GM19395 (cell line): ENCODE results near the gene MMP15.
"Not testable (repeated sequence)": the region's sequence is repeated elsewhere in the genome, so short reads cannot be mapped to it uniquely, and the experiment has no call there.

Source experiments
- ATAC-seq: cut with Tn5 transposase; IDR thresholded peaks from one replicate; pipeline ENCODE4 v1.9.1; 2021; ENCODE audit warnings: mild to moderate bottlenecking, moderate library complexity; ENCODE audit not compliant: unreplicated experiment

Gene MMP15

DNA sequence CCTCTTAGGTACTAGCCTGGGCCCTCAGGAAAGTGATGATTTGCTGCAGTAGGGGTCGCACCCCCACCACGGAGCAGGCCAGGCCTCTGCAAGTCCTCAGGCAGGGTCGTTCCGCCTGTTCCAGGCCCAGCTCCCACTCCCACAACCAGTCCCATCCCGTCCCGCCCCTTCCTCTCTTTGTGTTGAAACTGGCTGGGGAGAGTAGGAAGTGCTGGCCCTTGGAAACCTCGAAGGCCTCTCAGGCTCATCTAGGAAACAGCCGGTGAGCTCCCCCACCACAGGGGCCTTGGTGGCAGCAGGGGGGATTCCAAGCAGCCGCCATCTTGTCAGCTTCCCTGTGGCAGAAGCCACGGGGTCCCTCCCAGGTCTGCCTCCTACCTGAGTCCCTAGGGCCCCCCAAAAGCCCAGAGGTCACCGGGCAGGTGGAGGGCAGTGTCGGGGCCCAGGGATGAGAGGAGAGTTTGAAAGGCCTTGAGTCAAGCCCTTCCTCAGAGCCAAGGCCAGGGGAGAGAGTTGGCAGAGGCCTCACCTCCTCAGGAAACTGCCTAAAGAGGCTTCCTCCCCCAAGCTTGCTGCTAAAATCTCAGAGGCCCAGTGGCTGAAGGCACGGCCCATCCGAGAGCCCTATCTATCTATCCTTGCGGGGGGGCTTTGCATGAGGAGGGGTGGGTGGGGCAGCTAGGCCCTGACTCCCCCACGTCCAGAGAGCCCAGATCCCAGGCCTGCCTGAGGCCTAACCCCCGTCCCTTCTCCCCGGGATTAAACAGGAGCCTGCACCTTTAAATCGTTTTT, 22.2 kb downstream of the MMP15 start:
- no peak for ATAC-seq

DNA sequence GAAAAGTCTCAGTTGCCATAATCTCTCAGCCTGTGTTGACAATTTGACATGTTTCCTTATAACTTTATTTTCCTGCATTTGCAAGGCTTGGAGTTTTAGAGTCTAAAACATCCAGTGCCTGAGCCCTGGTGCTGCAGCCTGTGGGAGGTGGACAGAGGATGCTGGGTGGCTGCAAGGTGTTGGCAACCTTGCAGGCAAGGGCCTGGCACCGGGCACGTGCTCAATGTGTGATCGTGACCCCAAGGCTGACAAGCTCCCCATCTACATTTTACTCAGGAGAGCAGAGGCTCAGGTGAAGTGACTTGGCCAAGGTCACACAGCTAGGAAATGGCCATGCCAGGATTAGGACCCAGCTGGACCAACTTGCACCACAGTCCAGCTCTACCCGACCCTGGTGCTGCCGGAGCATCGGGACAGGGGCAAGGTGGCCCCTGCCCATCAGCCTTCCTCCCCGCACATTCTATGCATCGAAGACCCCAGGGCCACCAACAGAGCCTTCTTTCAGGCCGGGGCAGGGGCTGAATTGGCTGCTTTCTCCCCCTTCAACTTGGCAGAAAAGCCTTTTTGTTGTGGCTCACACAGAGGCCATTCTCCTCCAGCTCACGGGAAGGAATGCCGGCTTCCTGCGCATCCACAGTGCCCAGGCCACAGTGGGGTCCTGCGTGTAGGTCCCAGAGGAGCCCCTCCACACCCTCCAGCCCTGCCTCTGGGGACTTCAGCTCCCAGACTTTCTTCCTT, 23.1 kb downstream of the MMP15 start:
- ATAC-seq = no peak

DNA sequence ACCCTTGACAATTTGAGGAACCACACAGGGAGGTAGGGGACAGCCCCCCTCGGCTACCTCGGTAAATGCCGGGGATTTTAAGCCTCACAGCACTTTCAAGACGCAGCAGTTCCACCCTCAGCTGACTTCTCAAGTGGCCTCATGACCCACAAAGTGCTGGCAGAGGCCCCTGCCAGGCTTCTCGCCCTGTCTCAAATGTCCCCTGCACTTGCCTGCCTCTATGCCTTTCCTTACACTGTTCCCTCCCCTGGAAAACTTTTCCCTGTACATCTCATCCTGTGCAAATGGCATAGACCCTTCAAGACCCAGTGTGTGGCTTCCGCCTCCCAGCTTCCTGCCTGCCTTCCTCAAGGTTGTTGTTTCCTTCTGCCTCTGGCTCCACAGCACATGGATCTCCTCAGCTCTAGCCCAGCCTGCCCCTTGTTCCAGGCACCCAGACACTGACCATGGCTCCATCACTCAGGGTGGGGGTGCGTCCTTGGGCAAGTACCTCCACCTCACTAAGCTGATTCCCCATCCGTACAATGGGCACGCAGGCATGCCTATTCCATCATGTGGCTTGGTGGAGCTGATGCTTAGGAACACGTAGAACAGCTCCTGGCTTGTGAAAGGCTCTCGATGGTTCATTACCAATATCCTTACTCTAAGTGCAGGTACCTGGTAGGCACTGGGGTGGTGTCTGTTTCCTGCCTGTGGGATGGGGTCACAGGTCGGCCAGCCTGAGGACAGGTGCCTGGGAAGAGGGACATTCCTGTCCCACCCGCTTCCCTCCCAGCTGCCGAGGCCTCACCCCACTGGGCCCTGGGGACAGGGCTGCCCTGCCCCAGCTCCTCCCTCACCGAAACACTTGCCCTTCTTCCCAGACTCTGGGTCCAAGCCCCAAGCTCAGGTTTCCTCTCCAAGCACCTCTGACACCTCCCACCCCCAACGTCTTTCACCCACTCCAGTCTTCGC, 24.0 kb downstream of the MMP15 start:
- ATAC-seq = no peak

DNA sequence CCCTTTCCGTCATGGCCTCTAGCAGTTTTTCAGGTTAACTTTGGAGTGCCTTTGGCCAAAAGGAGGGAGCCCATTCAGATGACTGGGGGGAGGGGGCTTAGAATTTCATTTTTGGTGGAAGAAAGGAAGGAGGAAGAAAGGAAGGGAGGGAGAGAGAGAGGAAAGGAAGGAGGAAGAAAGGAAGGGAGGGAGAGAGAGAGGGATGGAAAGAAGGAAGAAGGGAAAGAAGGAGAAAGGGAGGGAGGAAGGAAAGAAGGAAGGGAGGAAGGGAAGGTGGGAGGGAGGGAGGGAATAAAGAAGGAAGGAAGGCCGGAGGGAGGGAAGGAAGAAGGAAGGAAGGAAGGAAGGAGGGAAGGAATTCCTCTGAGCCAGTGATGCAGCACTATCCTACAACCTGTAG, 25.7 kb downstream of the MMP15 start:
- no peak for ATAC-seq

DNA sequence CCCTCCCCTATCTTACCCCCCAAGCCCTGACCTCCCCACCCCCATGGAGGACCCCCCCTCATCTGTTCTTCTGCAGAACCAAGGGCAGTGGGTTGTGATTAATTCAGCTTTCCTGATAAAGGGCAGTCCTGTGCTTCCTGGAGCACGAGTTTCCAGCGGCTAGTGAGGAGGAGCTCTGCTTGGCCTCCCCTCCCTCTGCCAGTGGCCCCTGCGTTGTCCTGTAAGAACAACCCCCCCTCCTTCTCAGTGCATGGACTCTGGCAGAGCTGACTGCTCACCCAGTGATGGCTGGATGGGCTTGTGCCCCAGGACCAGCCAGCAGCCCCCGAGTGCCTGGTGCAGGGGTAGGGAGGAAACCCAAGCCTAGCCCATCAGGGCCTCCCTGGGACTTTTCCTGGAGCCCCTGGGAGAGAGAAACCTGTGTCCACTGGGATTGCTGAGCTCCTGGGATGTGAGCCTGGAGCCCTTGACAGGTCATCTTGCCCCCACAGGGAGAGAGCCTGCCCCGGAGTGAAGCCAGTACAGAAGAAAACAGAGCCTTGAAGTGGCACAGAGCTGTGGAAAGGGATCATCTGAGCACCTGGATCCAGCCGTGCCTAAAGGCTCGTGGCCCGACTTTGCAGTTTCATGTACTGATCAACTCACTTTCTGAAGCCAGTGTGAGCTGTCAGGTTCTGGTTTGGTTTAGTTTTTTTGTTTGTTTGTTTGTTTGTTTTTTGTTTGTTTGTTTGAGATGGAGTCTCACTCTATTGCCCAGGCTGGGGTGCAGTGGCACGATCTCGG, 26.5 kb downstream of the MMP15 start:
- no peak for ATAC-seq

DNA sequence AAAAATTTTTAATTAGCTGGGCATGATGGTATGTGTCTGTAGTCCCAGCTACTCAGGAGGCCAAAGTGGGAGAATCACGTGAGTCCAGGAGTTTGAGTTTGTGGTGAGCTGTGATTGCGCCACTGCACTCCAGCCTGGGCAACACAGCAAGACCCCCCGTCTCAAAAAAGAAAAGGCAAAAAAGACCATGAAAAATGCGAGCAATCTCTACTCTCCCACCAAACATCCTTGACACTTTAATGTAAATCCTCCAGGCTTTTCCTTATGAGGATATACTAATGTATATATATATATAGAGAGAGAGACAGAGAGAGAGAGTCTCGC, 28.1 kb downstream of the MMP15 start:
- no peak for ATAC-seq

DNA sequence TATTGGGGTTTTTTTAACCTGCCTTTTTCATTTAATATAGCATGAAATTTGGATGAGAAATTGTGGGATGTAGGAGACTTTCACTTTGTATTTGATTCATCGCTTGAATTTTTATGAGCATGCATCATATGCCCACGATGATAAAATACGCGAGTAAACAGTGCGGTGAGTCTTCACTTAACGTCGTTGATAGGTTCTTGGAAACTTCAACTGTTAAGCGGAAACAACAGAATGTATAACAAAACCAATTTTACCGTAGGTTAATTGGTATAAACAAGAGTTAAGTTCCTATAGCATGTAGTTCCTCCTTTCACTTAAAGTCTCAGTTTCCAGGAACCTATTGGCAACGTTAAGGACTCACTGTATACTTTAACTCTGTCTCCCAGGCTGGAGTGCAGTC, 28.7 kb downstream of the MMP15 start:
- ATAC-seq = no peak

DNA sequence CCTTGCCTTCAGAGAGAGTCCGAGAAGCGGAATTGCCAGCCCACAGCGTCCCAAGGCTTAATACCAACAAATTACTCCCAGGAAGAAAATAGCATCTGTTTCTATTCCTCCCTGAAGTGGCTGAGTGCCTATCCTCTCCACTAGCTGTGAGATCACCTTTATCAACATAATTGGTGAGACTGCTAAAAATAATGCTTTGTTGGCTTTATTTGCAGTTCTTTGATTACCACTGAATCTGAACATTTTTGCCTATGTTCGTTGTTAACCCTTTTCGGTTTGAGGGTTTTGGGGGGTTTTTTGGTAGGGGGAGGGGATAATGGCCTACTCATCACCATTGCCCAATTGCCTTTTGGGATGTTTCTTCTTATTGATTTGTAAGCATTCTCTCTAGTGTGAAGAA, 31.0 kb downstream of the MMP15 start:
- ATAC-seq = no peak

DNA sequence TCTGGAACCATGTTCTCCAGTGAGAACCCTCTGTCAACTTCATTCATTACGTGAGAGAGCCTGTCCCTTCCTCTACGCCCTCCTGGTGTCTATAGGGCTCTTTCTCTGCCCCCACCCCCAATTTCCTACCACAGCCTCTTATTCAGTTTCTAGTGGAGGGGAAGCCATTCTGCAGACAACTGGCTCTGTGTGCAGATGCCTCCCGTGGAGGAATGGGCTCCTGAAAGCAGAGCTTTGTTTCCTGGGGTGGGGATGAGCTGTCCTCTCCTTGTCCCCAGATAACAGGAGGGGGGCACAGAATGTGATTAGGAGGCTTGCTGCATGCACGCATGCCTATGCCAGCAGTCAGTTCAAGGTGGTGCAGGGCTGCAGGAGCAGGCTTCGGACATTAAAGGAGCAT, 31.6 kb downstream of the MMP15 start:
- ATAC-seq = no peak

DNA sequence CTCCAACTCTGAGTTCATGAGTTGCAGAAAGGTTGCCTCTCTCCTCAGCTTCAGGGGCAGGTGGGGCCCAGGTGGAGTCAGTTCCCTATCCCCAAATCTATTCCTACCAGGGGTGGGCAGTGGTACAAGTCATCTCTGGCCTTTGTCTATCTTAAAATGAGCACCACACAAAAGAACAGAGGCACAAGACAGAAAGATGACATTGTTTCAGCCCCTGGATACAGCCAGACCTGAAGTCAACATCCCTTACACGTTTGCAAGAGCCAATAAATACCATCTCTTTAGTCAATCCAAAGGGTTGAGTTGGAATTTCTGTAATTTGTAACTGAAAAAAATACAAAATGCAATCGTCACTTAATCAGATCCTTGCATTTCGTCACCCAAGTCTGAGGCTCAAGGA, 32.2 kb downstream of the MMP15 start:
- no peak for ATAC-seq

DNA sequence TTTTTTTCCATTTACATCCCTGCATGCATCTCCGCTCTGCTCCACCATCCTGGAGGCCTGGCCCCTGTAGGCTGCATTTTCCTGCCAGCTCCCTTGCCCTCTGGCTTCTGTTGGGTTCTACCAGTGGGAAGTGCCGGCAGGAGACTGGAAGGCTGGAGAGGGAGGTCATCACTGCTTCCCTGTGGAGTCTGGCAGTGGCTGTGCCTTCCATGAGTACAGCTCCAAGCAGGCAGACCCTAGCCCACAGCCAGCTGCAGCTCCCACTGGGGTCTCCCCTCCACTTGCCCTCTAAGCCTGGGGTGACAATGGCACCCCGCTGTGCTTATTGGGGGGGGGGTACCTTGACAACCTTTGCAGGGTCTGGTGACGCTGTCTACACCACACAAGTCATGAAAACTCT, 37.3 kb downstream of the MMP15 start:
- ATAC-seq = no peak

DNA sequence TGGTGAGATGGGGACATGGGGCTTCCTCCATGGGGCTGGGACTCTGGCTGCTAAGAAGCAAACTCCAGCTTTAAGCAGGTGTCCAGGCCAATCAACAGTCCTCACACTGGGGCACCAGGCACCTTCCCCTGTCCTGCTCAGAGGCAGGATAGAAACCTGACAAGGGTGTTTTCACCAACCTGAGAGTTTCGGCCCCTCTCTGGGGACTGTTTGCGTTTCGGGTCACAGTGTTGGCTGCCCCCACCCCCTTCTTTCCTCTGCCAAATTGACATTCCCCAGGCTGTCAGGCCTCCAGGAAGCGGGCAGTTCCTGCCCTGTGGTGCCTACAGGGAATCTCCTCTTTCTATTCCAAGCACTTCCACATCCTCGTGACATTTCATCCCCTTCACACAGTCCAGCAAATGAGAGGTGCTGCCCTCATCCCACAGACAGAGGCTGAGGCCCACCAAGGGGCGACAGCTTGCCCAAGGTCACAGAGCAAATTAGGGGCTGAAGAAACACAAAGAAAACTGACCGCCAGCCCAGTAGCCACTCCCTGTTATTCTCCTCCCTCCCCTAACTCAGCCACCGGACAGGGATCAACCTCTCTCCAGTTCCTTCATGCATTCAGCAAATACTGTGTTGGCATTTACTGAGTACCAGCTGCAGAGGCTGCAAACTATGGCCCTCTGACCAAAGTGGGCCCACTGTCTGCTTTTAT, 38.0 kb downstream of the MMP15 start:
- no peak for ATAC-seq

DNA sequence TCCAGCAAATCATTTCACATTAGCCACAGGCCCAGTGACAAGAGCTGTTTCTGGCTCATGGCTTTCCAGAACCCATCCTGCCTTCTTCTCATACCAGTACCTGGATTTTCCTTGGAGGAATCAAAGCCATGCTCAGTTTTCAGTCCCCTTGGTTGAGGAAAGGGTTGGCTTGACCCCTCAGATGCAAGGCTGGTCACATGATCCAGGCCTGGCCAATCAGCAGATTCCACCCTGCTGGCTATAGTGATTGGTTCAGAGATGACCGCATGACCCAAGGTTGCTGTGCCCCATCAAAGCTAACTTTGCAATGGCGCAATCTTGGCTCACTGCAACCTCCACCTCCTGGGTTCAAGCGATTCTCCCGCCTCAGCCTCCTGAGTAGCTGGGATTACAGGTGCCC, 45.0 kb downstream of the MMP15 start:
- ATAC-seq = no peak

DNA sequence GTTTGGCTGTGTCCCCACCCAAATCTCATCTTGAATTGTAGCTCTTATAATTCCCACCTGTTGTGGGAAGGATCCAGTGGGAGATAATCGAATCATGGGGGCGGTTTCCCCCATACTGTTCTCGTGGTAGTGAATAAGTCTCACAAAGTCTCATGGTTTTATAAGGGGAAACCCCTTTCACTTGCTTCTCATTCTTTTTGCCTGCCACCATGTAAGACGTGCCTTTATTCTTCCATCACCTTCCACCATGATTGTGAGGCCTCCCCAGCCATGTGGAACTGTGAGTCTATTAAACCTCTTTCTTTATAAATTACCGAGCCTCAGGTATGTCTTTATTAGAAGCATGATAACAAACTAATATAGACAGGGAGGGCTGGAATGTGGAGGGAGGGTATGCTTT, 46.6 kb downstream of the MMP15 start:
- ATAC-seq = not testable (repeated sequence)

DNA sequence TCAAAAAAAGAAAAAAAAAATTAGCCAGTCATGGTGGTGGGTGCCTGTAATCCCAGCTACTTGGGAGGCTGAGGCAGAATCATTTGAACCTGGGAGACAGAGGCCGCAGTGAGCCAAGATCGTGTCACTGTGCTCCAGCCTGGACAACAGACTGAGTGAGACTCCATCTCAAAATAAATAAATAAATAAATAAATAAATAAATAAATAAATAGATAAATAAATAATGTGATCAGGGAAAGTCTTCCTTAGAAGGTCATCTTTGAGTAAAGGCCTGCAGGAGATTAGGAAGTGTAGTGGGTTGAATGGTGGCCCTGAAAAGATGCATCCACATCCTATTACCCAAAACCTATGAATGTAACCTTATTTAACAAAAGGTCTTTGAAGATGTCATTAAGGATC, 47.5 kb downstream of the MMP15 start:
- not testable (repeated sequence) for ATAC-seq

DNA sequence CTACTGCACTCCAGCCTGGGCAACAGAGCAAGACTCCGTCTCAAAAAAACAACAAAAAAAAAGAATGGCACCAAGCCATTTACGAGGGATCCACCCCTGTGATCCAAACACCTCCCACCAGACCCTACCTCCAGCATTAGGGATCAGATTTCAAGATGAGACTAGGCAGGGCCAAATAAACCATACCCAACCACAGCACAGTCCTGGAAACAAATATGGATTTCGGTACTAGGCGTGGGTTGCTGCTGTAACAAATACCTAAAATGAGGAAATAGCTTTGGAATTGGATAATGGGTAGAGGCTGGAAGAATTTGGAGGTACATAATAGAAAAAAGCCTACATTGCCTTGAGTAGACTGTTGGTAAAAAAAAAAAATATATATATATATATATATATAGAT, 49.1 kb downstream of the MMP15 start:
- no peak for ATAC-seq

DNA sequence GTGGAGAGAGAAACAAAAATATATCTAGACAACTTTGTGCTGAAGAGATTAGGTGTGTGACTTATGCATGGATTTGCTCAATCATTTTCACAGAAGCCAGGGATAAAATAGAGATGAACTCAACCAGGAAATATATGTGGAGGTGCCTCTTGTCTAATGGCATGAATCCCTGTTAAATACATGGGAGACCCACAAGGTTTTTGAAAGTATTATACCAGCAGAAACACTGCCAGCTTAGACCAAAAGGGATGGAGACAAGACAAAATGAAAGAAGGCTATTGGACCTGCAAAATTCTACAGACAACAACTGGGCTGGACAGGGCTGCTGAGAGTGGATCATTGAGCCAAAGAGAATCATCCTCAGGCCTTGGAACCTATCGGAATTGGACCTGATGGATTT, 51.0 kb downstream of the MMP15 start:
- no peak for ATAC-seq

DNA sequence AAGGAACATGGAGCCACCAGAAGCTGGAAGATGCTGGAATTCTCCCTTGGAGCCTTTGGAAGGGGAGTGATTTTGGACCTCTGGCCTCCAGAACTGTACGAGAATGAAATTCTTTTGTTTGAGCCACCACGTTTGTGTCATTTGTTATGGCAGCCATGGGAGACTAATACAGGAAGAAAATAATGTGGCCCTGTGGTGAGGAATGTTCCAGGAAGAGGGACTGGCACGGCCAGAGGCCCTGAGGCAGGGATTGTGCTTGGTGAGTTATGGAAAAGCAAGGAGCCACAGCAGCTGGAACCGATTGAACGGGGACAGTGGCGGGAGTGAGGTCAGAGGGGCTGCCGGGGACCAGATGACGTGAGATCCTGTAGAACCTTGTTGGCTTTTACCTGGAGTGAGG, 52.2 kb downstream of the MMP15 start:
- no peak for ATAC-seq

DNA sequence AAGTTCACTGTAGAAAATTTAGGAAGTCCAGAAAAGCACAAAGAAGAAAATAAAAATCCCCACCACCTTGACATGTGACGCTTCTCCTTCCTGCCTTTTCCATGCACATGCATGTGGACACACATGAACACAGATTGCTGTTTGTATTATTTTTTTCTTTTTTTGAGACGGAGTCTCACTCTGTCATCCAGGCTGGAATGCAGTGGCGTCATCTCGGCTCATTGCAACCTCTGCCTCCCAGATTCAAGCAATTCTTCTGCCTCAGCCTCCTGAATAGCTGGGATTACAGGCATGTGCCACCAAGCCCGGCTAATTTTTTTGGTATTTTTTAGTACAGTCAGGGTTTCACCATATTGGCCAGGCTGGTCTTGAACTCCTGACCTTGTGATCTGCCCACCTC, 55.1 kb downstream of the MMP15 start:
- ATAC-seq = not testable (repeated sequence)

DNA sequence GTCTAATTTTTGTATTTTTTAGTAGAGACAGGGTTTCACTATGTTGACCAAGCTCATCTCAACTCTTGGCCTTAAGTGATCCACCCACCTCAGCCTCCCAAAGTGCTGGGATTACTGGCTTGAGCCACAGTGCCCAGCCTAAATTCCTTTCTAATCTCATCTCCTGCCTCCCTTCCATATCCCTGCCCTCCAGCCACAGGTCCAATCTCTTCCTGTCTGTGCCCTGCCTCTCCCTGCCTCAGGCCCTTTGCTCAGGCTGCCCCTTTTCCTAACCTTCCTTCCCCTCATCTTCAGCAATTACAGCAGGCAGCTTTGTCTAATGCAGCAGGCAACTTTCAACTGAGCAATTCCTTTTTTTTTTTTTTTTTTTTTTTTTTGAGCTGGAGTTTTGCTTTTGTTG, 56.8 kb downstream of the MMP15 start:
- no peak for ATAC-seq
